Ishikawa (cell line): ENCODE measurements around the gene TBC1D1.

Source experiments
- CEBPB ChIP-seq: IDR thresholded peaks from 2 replicates; pipeline ENCODE4 v1.6.1; 2012
- CREB1 ChIP-seq: IDR thresholded peaks from 2 replicates; pipeline ENCODE4 v1.6.1; 2012; ENCODE audit warnings: low read depth
- EGR1 ChIP-seq: IDR thresholded peaks from 2 replicates; pipeline ENCODE4 v1.6.1; 2012
- EP300 ChIP-seq: IDR thresholded peaks from 2 replicates; pipeline ENCODE4 v1.6.1; 2012; ENCODE audit warnings: borderline replicate concordance
- FOXM1 ChIP-seq: IDR thresholded peaks from 2 replicates; pipeline ENCODE4 v1.6.1; 2012; ENCODE audit warnings: low read depth, borderline replicate concordance
- MAX ChIP-seq: IDR thresholded peaks from 2 replicates; pipeline ENCODE4 v1.6.1; 2012
- NFIC ChIP-seq: IDR thresholded peaks from 2 replicates; pipeline ENCODE4 v1.6.1; 2012
- RAD21 ChIP-seq: IDR thresholded peaks from 2 replicates; pipeline ENCODE4 v1.6.1; 2012; ENCODE audit warnings: low read depth
- REST ChIP-seq: IDR thresholded peaks from 2 replicates; pipeline ENCODE4 v1.6.1; 2012; ENCODE audit warnings: low read depth, mild to moderate bottlenecking
- TAF1 ChIP-seq: IDR thresholded peaks from 2 replicates; pipeline ENCODE4 v1.6.1; 2012; ENCODE audit warnings: low read depth, mild to moderate bottlenecking
- TCF12 ChIP-seq: IDR thresholded peaks from 2 replicates; pipeline ENCODE4 v1.6.1; 2012; ENCODE audit warnings: low read depth
- TEAD4 ChIP-seq: IDR thresholded peaks from 2 replicates; pipeline ENCODE4 v1.6.1; 2012
- USF1 ChIP-seq: IDR thresholded peaks from 2 replicates; pipeline ENCODE4 v1.6.1; 2012
- YY1 ChIP-seq: IDR thresholded peaks from 2 replicates; pipeline ENCODE4 v1.6.1; 2012; ENCODE audit warnings: low read depth
- ZBTB7A ChIP-seq: IDR thresholded peaks from 2 replicates; pipeline ENCODE4 v1.6.1; 2012; ENCODE audit warnings: low read depth

The TBC1D1 gene

GRCh38 chr4:38009949-38010348, 119.1 kb downstream of the TBC1D1 start:
- no peak for TF ChIP-seq FOXM1
- TF ChIP-seq EGR1: no peak
- no peak for TF ChIP-seq REST
- no peak for TF ChIP-seq NFIC
- no peak for TF ChIP-seq ZBTB7A
- TF ChIP-seq USF1: no peak
- no peak for TF ChIP-seq TCF12
- TF ChIP-seq TEAD4: no peak
- no peak for TF ChIP-seq CREB1
- TF ChIP-seq CEBPB: no peak
- no peak for TF ChIP-seq YY1
- no peak for TF ChIP-seq RAD21
- no peak for TF ChIP-seq EP300
- TF ChIP-seq MAX: no peak
- no peak for TF ChIP-seq TAF1

GRCh38 chr4:38011511-38012162, 120.8 kb downstream of the TBC1D1 start:
- TF ChIP-seq EP300: no peak
- TF ChIP-seq TCF12: no peak
- TF ChIP-seq CEBPB: no peak
- TF ChIP-seq ZBTB7A: no peak
- no peak for TF ChIP-seq REST
- TF ChIP-seq FOXM1: no peak
- no peak for TF ChIP-seq EGR1
- TF ChIP-seq MAX: no peak
- no peak for TF ChIP-seq CREB1

- TF ChIP-seq EP300: no peak
- no peak for TF ChIP-seq TCF12
- no peak for TF ChIP-seq RAD21
- no peak for TF ChIP-seq YY1
- TF ChIP-seq FOXM1: no peak
- TF ChIP-seq TAF1: no peak
- TF ChIP-seq USF1: no peak
- TF ChIP-seq TEAD4: no peak
- no peak for TF ChIP-seq ZBTB7A
- no peak for TF ChIP-seq NFIC
- no peak for TF ChIP-seq EGR1
- TF ChIP-seq CREB1: no peak
- no peak for TF ChIP-seq MAX
Measured at GRCh38 chr4:38013461-38014366, 122.8 kb downstream of the TBC1D1 start.

- TF ChIP-seq MAX: no peak
- no peak for TF ChIP-seq USF1
- TF ChIP-seq EGR1: no peak
- TF ChIP-seq NFIC: no peak
- no peak for TF ChIP-seq REST
- TF ChIP-seq TCF12: no peak
- no peak for TF ChIP-seq CEBPB
- TF ChIP-seq ZBTB7A: no peak
- no peak for TF ChIP-seq YY1
- TF ChIP-seq TEAD4: no peak
- TF ChIP-seq RAD21: no peak
- no peak for TF ChIP-seq EP300
- TF ChIP-seq FOXM1: no peak
- TF ChIP-seq CREB1: no peak
- no peak for TF ChIP-seq TAF1
Measured at GRCh38 chr4:38014421-38014852, 123.6 kb downstream of the TBC1D1 start.
